GM21576 (cell line): Measurements from ENCODE around the gene GALNTL6.
"Not testable (repeated sequence)": the region's sequence is repeated elsewhere in the genome, so short reads cannot be mapped to it uniquely, and the experiment has no call there.

Experiments
- ATAC-seq: cut with Tn5 transposase; IDR thresholded peaks from one replicate; pipeline ENCODE4 v1.9.1; 2021; ENCODE audit warnings: mild to moderate bottlenecking, moderate library complexity; ENCODE audit not compliant: unreplicated experiment

The GALNTL6 gene

DNA sequence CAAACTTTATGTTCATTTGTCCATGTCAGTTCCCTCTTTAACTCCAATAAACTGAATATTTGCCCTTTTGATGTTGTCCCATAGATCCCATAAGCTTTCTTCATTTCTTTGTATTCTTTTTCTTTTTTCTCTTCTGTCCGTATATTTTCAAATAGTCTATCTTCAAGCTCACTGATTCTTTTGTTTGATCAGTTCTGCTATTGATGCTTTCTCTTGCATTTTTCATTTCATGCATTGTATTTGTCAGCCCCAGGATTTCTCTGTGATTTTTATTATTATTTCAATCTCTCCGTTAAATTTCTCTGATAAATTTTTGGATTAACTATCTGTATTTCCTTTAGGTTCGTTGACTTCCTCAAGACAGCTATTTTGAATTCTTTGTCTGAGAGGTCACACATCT is 1082.5 kb downstream of the GALNTL6 start:
- ATAC-seq: no peak

DNA sequence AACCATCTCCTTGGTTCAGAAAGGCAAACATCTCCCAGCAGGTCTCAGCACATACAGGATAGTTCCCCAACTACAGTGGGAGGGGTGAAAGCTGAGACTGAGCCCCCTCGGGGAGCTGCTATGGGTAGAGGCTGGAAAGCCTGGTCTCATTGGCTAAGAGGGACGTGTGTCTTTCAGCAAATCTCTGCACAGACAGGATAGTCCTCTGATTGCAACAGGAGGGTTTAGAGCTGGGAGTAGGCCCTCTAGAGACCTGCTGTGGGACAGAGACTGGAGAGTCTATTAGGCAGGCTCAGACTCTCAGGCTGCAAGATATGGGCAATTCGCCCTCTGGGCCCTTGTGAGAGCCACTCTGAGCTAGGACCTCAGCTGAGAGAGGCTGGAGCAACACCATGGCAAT is 1083.8 kb downstream of the GALNTL6 start:
- ATAC-seq: no peak

DNA sequence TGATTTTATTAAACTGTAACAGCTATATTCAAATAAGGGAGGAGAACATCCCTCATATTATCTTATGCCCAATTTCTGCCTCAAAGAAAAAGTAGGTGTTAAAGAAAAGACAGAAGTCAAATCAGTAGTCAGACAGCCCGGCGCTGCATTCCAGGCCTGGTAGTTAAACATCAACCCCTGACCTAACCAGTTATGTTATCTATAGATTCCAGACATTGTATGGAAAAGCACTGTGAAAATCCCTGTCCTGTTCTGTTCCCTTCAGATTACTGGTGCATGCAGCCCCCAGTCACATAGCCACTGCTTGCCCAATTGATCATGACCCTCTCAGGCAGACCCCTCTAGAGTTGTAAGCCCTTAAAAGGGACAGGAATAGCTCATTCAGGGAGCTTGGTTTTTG is 1085.5 kb downstream of the GALNTL6 start:
- no peak for ATAC-seq

- ATAC-seq: no peak
Measured at GRCh38 chr4:172899861-172900260, 1086.7 kb downstream of the GALNTL6 start.

DNA sequence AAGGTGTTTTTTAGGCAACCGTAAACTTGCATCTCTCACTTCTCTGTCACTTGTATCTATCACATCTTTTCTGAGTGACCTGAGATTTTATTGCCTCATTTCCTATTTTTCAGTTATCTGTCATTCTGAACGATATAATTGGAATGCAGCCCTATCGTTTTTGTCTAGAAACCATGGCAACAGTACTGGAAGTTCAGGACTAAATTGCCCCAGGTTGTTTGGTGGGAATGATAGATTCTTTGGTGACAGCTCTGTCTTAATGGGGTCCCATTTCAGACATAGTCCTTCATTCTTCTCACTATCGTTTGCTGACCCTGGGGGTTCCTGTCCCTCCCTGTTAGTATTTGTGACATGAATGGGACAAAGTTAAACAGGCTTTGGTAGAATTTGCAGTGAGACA is 1087.7 kb downstream of the GALNTL6 start:
- ATAC-seq: no peak

DNA sequence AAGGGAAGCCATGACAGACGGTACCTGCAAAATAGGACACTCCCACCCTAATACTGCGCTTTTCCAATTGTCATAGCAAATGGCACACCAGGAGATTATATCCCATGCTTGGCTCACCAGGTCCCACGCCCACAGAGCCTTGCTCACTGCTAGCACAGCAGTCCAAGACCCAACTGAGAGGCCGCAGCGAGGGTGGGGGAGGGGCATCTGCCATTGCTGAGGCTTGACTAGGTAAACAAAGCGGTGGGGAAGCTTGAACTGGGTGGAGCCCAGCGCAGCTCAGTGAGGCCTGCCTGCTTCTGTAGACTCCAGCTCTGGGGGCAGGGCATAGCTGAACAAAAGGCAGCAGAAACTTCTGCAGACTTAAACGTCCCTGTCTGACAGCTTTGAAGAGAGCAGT is 1099.3 kb downstream of the GALNTL6 start:
- ATAC-seq: not testable (repeated sequence)

- not testable (repeated sequence) for ATAC-seq
Measured at GRCh38 chr4:172917403-172917802, 1104.2 kb downstream of the GALNTL6 start.

GRCh38 chr4:172919269-172919668 is 1106.1 kb downstream of the GALNTL6 start:
- no peak for ATAC-seq

DNA sequence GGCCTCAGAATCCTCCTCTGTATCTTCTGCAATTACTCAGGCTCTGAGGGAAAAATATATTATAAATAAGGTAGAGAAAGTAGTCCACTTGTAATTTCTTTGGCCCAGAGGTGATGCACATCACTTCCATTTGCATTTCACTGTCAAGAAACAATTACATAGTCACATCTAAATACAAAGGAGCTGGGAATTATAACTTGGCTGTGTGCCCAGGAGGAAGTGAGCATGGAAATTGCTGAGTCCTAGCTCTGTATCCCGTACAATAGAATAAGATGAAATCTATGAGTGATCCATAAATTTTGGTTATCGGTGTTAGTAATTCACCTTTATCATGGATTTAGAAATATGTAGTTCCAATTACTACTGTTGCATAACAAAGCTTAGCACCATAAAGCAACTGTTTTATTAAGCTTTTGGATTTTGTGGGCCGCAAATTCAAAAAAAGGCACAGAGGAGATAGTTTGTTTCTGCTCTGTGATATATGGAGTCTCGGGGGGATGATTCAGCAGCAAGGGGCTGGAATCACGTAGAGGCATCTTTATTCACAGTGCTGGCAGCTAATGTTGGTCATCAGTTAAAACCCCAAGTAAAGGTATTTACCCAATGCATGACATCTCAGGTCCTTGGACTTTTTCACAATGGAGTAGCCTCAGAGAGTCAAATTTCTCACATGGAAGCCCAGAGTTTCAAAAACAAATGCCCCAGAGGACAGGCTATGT is 1114.1 kb downstream of the GALNTL6 start:
- ATAC-seq: no peak

- ATAC-seq: no peak
Measured at GRCh38 chr4:172928347-172928746, 1115.1 kb downstream of the GALNTL6 start.

DNA sequence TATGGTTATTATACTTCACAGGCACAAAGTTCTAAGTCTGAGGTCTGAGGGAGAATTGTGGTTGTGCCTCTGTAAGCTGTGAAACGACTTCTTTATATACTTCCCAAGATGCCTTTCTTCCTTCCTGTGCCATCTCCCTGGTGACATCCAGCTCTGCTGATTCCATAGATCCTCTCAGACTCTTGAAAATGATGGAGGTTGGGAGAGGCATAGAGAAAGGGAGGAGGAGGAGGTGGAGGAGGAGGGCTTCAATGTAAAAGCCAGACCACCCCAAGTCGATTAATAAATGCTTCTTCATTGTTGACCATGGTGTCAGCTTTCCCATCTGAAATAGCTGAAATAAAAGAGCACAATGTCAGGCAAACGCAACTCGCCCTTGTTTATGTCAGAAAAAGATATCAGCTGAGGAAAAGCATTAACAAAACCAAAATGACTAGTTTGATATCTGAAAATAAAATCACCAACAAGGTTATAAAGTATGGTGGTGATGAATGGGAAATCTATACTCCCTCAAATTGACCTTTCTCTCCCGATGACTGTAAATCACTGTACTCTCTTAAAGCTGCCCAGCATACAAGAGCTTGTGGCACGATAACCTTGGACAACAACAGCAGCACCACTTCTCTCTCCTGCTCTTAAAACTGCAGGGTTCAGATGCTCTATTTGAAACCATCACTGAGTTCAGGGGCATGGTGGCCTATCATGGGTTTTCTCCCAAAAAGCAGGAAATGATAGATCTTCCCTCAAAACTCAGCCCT is 1125.0 kb downstream of the GALNTL6 start:
- no peak for ATAC-seq

- ATAC-seq: no peak
Measured at GRCh38 chr4:172938870-172939269, 1125.7 kb downstream of the GALNTL6 start.

DNA sequence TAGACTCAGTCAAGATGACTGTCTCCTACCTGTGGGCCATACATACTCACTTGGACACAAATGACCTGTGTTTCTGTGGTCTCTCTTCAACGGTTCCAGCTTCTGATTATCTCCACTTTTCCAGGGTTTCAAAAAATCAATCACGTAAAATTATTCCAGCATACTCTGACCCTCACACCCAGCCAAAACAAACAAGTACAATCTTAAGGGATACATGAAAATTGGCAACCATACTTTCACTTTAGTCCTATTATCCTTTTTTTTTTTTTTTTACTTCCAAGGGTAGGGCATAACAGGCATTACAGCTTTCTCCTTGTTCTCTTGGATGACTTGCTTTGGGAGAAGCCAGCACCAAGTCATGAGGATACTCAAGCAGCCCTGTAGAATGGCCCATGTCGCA is 1129.6 kb downstream of the GALNTL6 start:
- ATAC-seq: no peak

DNA sequence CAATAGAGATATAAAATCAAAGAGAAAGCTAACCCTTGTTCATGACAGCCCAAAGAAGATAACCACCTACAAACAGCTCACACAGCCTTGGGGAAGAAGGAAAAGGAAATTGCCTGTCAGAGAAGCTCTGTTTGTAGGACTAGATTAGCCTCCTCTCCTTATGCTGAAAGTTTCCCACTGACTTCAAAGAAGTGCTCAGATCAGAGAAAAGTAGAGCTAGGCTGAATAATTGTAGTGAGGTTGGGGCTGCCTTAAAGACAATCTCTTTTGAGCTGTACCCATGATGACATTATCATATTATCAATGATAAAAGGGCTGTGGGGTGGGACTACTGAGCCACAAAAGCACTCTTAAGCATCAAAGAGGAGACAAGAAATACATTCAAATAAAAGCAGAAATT is 1132.4 kb downstream of the GALNTL6 start:
- ATAC-seq: no peak

GRCh38 chr4:172946503-172946902 is 1133.3 kb downstream of the GALNTL6 start:
- no peak for ATAC-seq

GRCh38 chr4:172947594-172947993 is 1134.4 kb downstream of the GALNTL6 start:
- ATAC-seq: no peak

GRCh38 chr4:172950990-172951389 is 1137.8 kb downstream of the GALNTL6 start:
- ATAC-seq: no peak

GRCh38 chr4:172951679-172952451 is 1138.7 kb downstream of the GALNTL6 start:
- no peak for ATAC-seq

GRCh38 chr4:172953896-172954568 is 1140.8 kb downstream of the GALNTL6 start:
- ATAC-seq: no peak

DNA sequence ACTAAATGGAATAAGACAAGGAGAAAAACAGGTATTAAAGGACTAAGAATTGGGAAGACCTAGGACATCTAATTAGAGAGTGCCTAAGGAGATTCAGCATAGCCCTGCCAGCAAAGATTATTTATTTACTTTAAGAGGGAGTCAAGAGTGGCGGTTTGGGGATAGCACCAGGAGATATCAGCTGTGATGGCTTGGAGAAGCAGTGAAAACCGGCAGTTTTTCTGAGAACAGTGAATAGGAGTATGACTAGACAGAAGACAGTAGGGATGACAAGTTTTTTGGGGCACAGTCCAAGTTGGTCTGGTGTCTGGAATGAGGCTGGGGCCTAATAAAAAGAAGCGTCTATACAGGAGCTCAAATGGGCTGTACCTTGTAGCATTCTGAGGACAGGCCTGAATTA is 1143.1 kb downstream of the GALNTL6 start:
- ATAC-seq: not testable (repeated sequence)

DNA sequence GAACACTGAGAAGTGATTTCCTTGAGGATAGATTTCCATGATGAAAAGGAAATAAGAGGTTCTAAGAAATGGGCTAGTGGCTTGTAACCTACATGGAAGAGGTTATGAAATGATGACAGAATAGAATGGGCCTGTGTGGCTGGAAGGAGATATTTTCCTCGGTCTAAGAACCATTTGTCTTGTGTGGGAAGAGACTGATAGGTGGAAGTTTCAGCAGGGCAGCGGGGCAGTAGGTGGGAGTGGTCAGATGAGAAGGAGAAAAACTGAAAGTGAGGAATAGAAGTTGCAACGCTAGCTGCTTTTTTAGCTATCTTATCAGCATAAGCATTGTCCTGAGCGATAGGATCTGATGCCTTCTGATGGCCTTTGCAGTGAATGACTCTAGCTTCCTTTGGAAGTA is 1144.0 kb downstream of the GALNTL6 start:
- ATAC-seq: no peak
